ENCODE data around the gene CNR2.
"Not testable (repeated sequence)": the region's sequence is repeated elsewhere in the genome, so short reads cannot be mapped to it uniquely, and the experiment has no call there.

The CNR2 gene

DNA sequence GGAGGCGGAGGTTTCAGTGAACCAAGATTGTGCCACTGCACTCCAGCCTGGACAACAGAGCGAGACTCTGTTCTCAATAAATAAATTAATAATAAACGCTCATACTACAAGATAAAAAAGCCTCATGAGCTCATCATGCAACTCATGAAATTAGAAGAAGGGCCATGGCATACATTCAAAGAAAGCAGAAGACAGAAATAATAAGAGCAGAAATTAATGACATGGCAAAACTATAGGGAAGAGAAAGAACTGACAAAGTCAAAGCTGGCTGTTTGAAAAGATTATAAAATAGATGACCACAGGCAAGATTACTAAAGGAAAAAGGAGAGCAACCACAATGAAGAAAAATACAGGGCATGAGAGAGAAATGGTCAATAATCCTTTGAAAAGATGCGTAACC, 30.4 kb downstream of the CNR2 start:
- no peak for DNase-seq

GRCh38 chr1:23879809-23880208, 33.4 kb downstream of the CNR2 start:
- no peak for DNase-seq

GRCh38 chr1:23878668-23879067, 34.5 kb downstream of the CNR2 start:
- no peak for DNase-seq

DNA sequence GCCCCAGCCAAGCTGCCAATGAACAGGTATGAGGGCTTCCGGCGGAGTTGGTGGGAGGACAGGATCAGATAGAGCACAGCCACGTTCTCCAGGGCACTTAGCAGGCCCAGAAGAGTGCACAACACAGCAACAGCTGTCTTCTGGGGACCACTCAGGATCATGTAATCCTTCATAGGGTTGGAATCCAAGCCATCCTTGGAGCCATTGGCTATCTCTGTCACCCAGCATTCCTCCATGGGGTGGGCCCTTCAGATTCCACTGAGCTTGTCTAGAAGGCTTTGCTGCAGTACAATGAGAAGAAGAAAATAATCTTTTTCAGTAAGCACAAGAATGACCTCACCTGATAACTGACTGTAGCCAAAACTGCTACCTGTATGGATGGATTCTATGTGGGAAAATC, 37.8 kb downstream of the CNR2 start:
- no peak for DNase-seq

DNA sequence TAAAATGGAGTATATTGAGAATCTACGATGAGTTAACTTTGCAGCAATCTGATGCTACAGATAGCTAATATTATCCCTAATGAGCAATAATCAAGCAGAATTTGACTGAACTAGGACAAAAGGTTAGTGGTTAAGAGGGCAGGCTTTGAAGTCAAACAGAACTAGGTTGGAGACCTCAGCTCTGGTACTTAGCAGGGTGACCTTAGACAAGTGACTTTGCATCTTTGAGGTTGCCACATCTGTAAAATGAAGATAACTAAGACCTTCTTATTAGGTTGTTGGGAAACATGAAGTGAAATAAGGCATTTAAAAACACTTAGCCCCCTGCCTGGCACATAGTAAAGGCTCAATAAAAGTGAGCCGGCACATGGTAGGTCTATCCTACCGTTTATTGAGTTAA, 40.7 kb downstream of the CNR2 start:
- no peak for DNase-seq

- DNase-seq = no peak
These were observed 44.1 kb downstream of the CNR2 start for GRCh38 chr1:23869051-23869450.

GRCh38 chr1:23868557-23869016, 44.6 kb downstream of the CNR2 start:
- DNase-seq = peak; percentile 68

- DNase-seq = peak; percentile 87
These were observed 45.1 kb downstream of the CNR2 start, which contains the start of gene FUCA1 for GRCh38 chr1:23867895-23868556. Gene FUCA1 (minus strand): TSS chr1:23868290. CDS start chr1:23868286, 4 bp downstream.

DNA sequence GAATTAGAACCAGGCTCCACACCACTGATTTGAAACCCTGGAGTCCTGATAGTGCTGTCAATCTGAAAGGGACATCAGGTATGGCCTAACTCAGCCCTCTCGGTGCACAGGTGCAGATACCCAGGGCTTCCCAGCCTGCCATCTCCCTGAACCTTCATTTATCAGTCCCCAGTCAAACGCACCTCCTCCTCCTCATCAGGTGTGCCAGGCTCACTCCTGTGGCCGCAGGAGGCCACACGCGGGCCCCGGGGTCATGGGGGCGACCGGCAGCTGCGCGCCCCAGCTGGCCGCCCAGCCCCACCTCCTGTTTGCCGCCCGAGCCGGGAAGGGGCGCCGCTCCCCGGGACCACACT, 45.6 kb downstream of the CNR2 start:
- DNase-seq = no peak

DNA sequence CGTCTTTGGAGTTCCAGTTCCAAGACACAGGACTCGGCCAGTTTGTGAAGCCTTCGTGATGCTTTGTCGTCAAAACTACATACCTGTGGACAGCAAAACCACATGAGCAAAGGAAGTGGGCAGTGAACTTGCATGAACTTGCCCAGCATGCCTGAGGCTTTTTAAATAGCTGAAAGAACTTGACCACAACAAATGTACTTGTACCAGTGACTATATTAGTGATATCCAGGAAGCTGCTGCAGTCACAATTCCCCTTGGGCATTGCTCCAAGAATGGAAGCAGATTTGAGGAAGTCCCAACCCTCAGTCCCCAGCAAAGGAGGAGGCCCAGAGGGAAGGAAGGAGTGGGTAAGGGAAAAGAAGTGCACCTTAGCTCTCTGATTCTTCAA, 47.6 kb downstream of the CNR2 start:
- DNase-seq = no peak

DNA sequence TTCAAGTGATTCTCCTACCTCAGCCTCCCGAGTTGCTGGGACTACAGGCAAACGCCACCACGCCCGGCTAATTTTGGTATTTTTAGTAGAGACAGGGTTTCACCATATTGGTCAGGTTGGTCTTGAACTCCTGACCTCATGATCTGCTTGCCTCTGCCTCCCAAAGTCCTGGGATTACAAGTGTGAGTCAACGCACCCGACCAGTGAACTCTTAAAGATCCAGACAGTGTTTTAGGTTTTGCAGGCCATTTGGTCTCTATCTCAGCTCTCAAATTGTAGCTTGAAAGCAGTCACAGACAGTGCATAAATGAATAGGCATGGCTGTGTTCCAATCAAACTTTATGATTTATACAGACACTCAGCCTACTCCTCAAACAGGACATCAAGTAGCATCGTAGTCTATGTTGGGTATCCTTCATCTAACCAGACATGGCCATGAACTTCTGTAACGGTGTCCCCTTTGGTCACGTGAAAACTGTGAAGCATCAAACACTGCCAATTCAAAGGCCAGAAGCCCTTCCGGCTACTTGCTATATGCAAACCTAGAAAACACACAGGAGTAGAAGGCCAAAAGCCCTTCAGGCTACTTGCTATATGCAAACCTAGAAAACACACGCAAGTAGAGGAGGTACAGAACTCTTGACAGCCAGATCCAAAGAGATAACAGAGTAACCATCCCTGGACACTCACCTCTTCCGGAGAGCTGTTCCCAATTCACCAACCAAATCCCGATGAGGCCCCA, 48.2 kb downstream of the CNR2 start:
- no peak for DNase-seq

GRCh38 chr1:23862640-23863039, 50.5 kb downstream of the CNR2 start:
- no peak for DNase-seq

DNA sequence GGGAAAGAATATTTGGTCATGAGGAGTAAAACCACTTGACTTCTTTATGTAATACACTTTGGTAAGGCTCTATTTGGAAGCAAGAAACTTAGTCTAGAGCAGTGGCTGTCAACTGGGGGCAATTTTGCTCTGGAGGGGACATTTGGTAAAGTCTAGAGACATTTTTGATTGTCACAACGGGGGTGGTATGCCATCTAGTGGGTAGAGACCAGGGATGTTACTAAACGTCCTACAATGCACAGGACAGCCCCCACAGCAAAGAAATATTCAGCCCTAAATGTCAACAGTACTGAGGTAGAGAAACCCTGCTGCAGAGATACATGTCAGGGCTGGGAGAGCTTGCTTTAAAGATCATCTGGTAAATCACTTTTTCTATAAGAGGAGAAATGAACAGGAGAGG, 58.6 kb downstream of the CNR2 start:
- DNase-seq = no peak

DNA sequence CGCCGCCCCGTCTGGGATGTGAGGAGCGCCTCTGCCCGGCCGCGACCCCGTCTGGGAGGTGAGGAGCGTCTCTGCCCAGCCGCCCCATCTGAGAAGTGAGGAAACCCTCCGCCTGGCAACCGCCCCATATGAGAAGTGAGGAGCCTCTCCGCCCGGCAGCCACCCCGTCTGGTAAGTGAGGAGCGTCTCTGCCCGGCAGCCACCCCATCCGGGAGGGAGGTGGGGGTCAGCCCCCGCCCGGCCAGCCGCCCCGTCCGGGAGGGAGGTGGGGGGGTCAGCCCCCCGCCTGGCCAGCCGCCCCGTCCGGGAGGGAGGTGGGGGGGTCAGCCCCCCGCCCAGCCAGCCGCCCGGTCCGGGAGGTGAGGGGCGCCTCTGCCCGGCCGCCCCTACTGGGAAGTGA, 60.0 kb downstream of the CNR2 start:
- not testable (repeated sequence) for DNase-seq

GRCh38 chr1:23851406-23851805, 61.8 kb downstream of the CNR2 start:
- not testable (repeated sequence) for DNase-seq

DNA sequence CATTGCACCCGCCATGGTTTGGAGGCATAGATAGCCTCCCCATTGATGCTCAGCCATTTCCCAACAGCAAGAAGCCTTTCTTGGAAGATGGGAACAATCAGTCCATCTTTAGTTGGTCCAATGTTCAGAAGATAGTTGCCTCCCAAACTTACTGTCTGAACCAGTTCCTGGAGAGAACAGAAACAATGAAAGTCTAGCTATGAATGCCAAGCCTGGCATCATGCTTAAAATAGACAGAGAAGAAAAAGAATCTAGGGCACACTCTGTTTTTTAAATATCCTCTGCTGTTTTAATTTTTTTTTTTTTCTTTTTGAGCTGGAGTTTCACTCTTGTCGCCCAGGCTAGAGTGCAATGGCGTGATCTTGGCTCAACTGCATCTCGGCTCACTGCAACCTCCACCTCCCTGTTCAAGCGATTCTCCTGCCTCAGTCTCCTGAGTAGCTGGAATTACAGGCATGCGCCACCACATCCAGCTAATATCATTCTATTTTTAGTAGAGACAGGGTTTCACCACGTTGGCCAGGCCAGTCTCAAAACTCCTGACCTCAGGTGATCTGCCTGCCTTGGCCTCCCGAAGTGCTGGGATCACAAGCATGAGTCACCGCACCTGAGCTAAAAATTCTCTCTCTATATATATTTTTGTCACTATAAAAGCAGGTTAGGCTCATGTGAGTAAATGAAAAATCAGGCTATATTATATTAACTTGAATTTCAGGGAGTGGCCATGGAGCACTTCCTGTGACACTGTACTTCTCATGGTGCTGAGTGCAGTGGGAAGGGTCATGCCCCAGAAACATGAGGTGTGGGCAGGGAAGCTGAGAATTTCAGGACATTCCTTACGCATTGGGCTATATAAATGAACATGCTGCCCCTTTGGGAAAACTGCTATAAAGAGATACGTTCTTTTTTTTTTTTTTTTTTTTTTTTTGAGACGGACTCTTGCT, 64.2 kb downstream of the CNR2 start:
- DNase-seq = no peak

DNA sequence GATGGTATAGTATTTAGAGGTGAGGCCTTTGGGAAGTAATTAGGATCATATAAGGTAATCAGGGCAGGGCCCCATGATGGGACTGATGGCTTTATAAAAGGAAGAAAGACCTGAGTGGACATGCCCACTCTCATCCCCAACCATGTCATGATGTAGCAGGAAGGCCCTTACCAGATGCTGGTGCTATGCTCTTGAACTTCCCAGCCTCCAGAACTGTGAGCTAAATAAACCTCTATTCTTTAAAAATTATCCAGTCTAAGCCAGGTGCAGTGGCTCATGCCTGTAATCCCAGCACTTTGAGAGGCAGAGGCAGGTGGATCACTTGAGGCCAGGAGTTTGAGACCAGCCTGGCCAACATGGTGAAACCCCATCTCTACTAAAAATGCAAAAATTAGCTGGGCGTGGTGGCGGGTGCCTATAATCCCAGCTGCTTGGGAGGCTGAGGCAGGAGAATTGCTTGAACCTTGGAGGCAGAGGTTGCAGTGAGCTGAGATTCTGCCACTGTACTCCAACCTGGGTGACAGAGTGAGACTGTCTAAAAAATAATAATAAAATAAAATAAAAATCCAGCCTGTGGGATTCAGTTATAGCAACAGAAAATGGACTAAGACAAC, 65.6 kb downstream of the CNR2 start:
- not testable (repeated sequence) for DNase-seq

DNA sequence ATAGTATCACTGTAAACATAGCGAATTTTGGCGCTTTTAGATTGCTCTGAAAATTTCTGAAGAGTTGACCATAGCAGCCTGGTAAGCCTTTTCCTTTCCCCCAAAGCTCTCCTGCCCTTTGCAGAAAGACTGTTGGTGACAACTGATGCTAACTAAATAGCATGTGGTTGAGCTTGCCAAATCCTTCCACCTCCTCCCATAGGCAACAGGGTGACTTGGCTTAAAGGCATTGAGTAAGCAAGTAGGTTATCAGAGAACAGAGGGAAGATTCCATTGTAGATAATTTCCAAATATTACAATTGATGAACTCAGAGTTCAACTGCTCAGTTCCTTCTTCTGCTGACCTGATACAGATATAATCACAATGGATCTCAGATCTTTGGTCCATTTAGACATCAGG, 68.0 kb downstream of the CNR2 start:
- DNase-seq = no peak

DNA sequence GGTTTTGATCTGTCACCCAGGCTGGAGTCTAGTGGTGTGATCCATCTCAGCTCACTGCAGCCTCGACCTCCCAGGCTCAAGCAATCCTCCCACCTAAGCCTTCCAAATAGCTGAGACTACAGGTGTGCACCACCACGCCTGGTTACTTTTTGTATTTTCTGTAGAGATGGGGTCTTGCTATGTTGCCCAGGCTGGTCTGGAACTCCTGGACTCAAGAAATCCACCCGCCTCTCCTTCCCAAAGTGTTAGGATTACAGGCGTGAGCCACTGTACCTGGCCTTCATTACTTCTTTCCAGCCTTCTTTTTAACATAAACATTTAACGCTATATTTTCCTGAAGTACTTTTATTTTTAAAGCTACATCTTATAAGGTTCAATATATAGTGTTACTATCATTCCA, 69.5 kb downstream of the CNR2 start:
- DNase-seq = no peak

DNA sequence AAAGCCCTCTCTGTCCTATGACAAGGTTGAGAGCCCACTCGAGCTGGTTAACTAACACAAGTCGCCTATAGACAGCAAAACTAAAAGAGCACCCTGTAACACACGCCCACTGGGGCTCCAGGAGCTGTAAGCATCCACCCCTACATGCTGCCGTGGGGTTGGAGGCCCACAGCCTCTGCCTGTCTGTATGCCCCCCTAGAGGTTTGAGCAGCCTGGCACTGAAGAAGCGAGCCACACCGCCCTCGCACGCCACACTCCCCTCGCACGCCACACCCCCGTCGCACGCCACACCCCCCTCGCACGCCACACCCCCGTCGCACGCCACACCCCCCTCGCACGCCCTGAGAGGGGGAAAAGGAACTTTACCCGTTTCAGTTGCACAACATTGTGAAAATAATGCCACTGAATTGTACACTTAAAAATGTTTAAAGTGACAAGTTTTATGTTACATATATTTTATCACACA, 74.7 kb downstream of the CNR2 start:
- peak; percentile 7 for DNase-seq

DNA sequence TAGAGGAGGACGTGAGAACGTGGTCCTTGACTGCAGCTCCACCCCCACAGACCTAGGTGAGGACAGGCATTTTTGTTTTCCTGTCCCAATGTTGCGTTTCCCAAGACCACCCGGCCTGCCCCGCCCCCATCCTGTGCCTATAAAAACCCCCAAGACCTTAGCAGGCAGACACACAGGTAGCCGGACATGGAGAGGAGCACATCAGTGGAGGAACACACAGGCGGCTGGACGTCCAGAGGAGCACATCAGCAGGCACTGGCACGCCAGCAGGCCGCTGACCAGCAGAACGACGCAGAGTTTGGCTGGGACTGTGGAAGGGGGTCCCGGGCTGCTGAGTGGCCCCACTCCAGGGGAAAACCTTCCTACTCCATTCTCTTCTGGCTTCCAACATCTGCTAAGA, 75.3 kb downstream of the CNR2 start:
- DNase-seq = no peak

DNA sequence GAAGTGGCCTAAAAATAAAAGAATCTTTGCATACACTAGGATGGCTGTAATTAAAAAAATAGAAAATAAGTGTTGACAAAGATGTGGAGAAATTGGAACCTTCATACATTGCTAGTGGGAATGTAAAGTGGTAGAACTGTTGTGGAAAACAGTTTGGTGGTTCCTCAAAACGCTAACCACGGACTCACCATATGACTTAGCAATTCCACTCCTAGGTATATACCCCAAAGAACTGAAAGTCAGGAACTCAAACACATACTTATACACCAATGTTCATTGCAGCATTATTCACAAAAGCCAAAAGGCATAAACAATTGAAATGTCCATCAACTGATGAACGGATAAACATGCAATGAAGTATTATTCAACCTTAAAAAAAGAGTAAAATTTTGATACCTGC, 77.1 kb downstream of the CNR2 start:
- DNase-seq = no peak

- not testable (repeated sequence) for DNase-seq
These were observed 79.0 kb downstream of the CNR2 start for GRCh38 chr1:23834156-23834555.

Measured in NCI-H748 treated with DMSO at 0.1 percent for 48 hours (cell line).